T-helper 2 cell treated with Interferon-gamma antibody and Interleukin-4, amounts not matched to agents 5 μg/mL and 100 μg/mL, for 36 hours (primary cell): ENCODE results near the gene FAM133A.

Source experiments
- DNase-seq: peaks from one replicate; pipeline ENCODE4 v3.0.0; 2021; ENCODE audit warnings: low spot score
- H3K27ac Mint-ChIP-seq: one replicate; pipeline ENCODE4 v1.8.0; 2021; ENCODE audit warnings: mild to moderate bottlenecking, mixed read lengths
- H3K27me3 Mint-ChIP-seq: one replicate; pipeline ENCODE4 v1.8.0; 2021; ENCODE audit warnings: low read depth, mixed read lengths
- H3K36me3 Mint-ChIP-seq: one replicate; pipeline ENCODE4 v1.8.0; 2021; ENCODE audit warnings: low read depth, mixed read lengths
- H3K4me1 Mint-ChIP-seq: one replicate; pipeline ENCODE4 v1.8.0; 2021; ENCODE audit warnings: low read depth, mixed read lengths
- H3K4me3 Mint-ChIP-seq: one replicate; pipeline ENCODE4 v1.8.0; 2022; ENCODE audit warnings: mild to moderate bottlenecking, moderate library complexity, mixed read lengths
- H3K9me3 Mint-ChIP-seq: one replicate; pipeline ENCODE4 v1.8.0; 2021; ENCODE audit warnings: mixed read lengths

Gene FAM133A

DNA sequence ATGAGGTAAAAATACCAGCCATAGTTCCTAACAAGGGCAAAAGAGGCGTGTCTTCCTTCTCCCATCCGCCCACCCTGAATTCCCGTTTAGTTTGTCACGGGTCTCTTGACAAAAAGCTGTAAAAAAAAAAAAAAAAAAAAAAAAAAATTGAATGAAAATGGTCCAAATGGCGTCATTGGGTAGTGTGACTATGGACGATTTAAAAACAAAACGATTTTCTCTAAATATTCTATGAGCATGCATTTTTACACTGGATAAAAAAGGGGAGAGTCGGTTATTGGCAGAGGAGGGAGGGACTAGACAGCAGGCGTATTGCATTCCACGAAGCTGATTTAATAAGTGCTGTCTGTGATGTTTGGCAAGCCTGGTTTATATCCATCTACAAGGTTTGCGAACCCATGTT is at the start of gene FAM133A:
Gene FAM133A, plus strand, starts transcription at position 338 of the 403 bp plus-strand sequence. CDS start 35,214 bp downstream, outside the sequence.
- peak within 1 kb of the TSS; percentile 83 for H3K27ac Mint-ChIP-seq
- no peaks in the 10 kb centered on the region for H3K36me3 Mint-ChIP-seq
- peak within 1 kb of the TSS; percentile 92 for H3K4me3 Mint-ChIP-seq
- H3K27me3 Mint-ChIP-seq = no peaks in the 10 kb centered on the region
- no peak for DNase-seq
- H3K9me3 Mint-ChIP-seq = no peaks in the 10 kb centered on the region
- H3K4me1 Mint-ChIP-seq = peaks cover 3% of the 10 kb centered on the region

GRCh38 chrX:93637591-93637990 is 36.4 kb upstream of the FAM133A start:
- no peaks in the 10 kb centered on the region for H3K9me3 Mint-ChIP-seq
- no peak overlapping the region for H3K4me3 Mint-ChIP-seq
- no peaks in the 10 kb centered on the region for H3K27me3 Mint-ChIP-seq
- H3K27ac Mint-ChIP-seq = no peak overlapping the region
- no peaks in the 10 kb centered on the region for H3K36me3 Mint-ChIP-seq
- DNase-seq = no peak
- H3K4me1 Mint-ChIP-seq = no peaks in the 10 kb centered on the region

- Mint-ChIP-seq H3K9me3 (no peaks in the 10 kb centered on the region), H3K27me3 (no peaks in the 10 kb centered on the region), H3K27ac (no peak overlapping the region), H3K36me3 (no peaks in the 10 kb centered on the region), H3K4me1 (no peaks in the 10 kb centered on the region), H3K4me3 (no peak overlapping the region)
- no peak for DNase-seq
These were observed 24.6 kb upstream of the FAM133A start for GRCh38 chrX:93649381-93649780.

- no peaks in the 10 kb centered on the region for H3K36me3 Mint-ChIP-seq
- no peaks in the 10 kb centered on the region for H3K27me3 Mint-ChIP-seq
- DNase-seq = no peak
- no peak overlapping the region for H3K27ac Mint-ChIP-seq
- H3K9me3 Mint-ChIP-seq = no peaks in the 10 kb centered on the region
- H3K4me1 Mint-ChIP-seq = no peaks in the 10 kb centered on the region
- H3K4me3 Mint-ChIP-seq = no peak overlapping the region
These were observed 13.4 kb upstream of the FAM133A start for GRCh38 chrX:93660575-93660974.

- Mint-ChIP-seq H3K4me1 (peaks cover 3% of the 10 kb centered on the region), H3K36me3 (no peaks in the 10 kb centered on the region), H3K9me3 (no peaks in the 10 kb centered on the region), H3K27ac (peak within 1 kb of the TSS; percentile 83), H3K4me3 (peak within 1 kb of the TSS; percentile 92), H3K27me3 (no peaks in the 10 kb centered on the region)
- DNase-seq = peak; percentile 54
These were observed 744 bp upstream of the FAM133A start, which contains the start of gene NAP1L3 for GRCh38 chrX:93673056-93673868. TSS of gene NAP1L3 (minus strand) at chrX:93673578. CDS start at chrX:93673304, 274 bp downstream.

GRCh38 chrX:93695981-93696380 is 22.0 kb downstream of the FAM133A start:
- Mint-ChIP-seq H3K27me3 (no peaks in the 10 kb centered on the region), H3K36me3 (no peaks in the 10 kb centered on the region)

DNA sequence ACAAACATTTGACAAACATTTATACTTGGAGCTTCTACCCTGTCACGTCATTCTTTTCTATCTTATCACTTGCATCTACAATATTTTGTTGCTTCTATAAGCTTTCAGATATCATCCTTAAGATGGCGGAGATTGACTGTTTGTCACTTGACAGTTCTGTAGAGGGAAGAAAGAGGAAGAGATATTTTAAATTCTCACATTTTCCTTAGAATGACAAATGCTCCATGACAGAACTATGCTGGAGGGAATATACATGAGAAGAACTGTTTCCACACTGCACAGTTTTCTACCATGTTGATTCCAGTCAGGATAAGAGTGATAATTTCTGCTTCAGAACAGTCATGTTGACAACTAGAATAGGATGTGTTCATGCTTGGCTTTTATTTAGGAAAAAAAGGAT is 29.7 kb downstream of the FAM133A start:
- no peaks in the 10 kb centered on the region for H3K27me3 Mint-ChIP-seq
- no peak overlapping the region for H3K27ac Mint-ChIP-seq

More at GRCh38 chrX:93695981-93696380, 22.0 kb downstream of the FAM133A start:
- no peak overlapping the region for H3K4me3 Mint-ChIP-seq
- no peak overlapping the region for H3K27ac Mint-ChIP-seq
- no peaks in the 10 kb centered on the region for H3K9me3 Mint-ChIP-seq
- no peaks in the 10 kb centered on the region for H3K4me1 Mint-ChIP-seq
- DNase-seq = no peak

GRCh38 chrX:93711076-93711475 is 37.1 kb downstream of the FAM133A start:
- Mint-ChIP-seq H3K4me1 (no peaks in the 10 kb centered on the region), H3K27me3 (no peaks in the 10 kb centered on the region), H3K27ac (no peak overlapping the region), H3K9me3 (no peaks in the 10 kb centered on the region), H3K4me3 (no peak overlapping the region), H3K36me3 (no peaks in the 10 kb centered on the region)
- no peak for DNase-seq

More for the DNA sequence above, 29.7 kb downstream of the FAM133A start:
- no peaks in the 10 kb centered on the region for H3K9me3 Mint-ChIP-seq
- H3K36me3 Mint-ChIP-seq = no peaks in the 10 kb centered on the region
- H3K4me1 Mint-ChIP-seq = no peaks in the 10 kb centered on the region
- no peak overlapping the region for H3K4me3 Mint-ChIP-seq
- no peak for DNase-seq

- H3K27me3 Mint-ChIP-seq = no peaks in the 10 kb centered on the region
- H3K36me3 Mint-ChIP-seq = no peaks in the 10 kb centered on the region
- no peak for DNase-seq
- H3K4me3 Mint-ChIP-seq = no peak overlapping the region
- no peaks in the 10 kb centered on the region for H3K9me3 Mint-ChIP-seq
- H3K4me1 Mint-ChIP-seq = no peaks in the 10 kb centered on the region
- no peak overlapping the region for H3K27ac Mint-ChIP-seq
These were observed 67.8 kb downstream of the FAM133A start for GRCh38 chrX:93741811-93742210.

- Mint-ChIP-seq H3K4me1 (no peaks in the 10 kb centered on the region), H3K27ac (no peak overlapping the region), H3K9me3 (no peaks in the 10 kb centered on the region), H3K4me3 (no peak overlapping the region), H3K36me3 (no peaks in the 10 kb centered on the region), H3K27me3 (no peaks in the 10 kb centered on the region)
- no peak for DNase-seq
These were observed 86.2 kb downstream of the FAM133A start for GRCh38 chrX:93760163-93760562.
